H7 (cell line): Measurements from ENCODE around the gene BEX4. TPM values are rescaled to one million over a fixed set of nuclear protein-coding genes. Genes with fewer than 3 reads are reported as not detected.
"Not testable (repeated sequence)": the region's sequence is repeated elsewhere in the genome, so short reads cannot be mapped to it uniquely, and the experiment has no call there.

Experiments
- DNase-seq: peaks from one replicate; pipeline ENCODE4 v3.0.0; 2012
- H3K27me3 ChIP-seq: 2 replicates; pipeline ENCODE4 v1.6.0; 2011; ENCODE audit warnings: mild to moderate bottlenecking, low read length; ENCODE audit not compliant: control insufficient read depth, insufficient read depth
- H3K36me3 ChIP-seq: replicated peaks from 2 replicates; pipeline ENCODE4 v1.5.1; 2011; ENCODE audit warnings: low read length; ENCODE audit not compliant: control insufficient read depth, insufficient read depth
- H3K4me3 ChIP-seq: 2 replicates; pipeline ENCODE4 v1.5.1; 2011; ENCODE audit warnings: low read depth, mild to moderate bottlenecking, control low read depth, low read length, moderate library complexity; ENCODE audit not compliant: insufficient read depth
- total RNA-seq: library from RNA; depleted of rRNA; stranded (reverse); fragments of >200 nt; shearing (Covaris generic); gene quantifications from 2 replicates; pipeline ENCODE4 v1.2.3, GENCODE V29; 2014

Gene BEX4
- total RNA-seq, 1 experiment from 2014 or later, result 79.2 TPM

DNA sequence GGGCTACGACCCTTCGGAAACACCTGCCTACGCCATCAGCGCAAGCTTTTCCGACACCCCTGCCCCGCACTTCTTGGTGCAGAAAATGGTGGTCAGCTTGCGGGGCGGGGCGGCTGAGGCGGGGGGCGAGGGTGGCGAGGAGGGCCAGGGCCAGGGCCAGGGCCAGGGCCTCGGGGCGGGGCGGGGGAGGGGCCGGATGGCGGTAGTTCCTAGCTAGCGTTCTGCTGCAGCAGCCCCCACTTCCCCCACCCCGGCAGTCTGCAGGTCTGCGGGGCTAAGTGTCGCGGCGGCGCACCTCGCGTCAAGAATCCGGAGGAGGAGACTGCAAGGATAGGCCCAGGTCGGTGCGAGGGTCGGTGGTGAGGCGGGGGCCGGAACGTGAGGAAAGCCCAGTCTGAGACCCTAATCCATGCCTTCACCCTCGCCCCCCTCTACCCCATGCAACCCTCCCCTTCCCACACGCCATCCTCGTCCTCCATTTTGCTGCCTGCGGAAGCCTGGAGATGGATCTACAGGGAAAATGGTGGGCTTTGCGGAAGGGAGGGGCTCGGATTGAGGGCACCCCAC is 600 bp downstream of the BEX4 start:
- DNase-seq, result peak; percentile 59

DNA sequence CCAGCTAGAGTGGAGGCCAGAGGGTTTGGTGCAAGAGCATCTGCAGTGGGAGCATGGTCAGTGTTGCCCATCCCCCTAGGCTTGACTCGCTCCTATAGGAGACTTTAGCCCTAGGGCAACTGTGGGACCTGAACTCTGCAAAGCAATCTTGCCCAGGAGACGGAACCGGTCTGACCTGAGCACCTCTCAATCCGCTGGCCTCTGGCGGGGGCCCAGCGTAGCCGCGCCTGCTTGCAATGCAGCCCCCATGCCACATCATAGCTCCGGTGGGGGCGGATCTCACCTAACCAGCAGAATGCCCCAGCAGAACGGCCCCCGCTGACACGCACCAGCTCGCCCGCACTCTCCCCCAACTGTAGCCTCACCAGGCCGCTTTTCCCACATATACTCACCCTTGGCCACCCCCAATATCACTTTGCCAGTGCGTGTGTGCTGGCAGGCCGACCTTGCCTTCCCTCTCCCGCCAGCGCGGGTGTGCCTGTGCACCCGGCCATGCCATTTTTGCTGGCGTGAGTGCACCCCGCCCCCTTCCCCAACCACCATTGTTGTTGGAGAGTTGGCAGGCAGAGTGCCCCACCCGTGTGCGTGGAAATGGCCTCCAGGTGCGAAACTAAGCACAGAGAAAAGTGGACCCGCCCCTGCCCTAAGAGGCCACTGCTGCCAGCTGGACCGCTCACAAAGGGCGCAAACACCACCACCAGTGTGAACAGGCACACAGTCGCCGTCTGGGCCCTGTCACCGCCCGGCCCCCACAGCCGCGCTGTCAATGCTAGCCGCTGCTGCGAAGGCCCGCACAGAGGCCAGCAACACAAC is 5.8 kb downstream of the BEX4 start:
- Histone ChIP-seq H3K4me3 (peak overlapping the region; percentile 34; the same call in 1 of the 2 replicates), H3K27me3 (peaks cover 6% of the 10 kb centered on the region; the same call in 1 of the 2 replicates), H3K36me3 (peaks cover 5% of the 10 kb centered on the region)
- DNase-seq, result peak; percentile 20

More for the DNA sequence above, 600 bp downstream of the BEX4 start:
- Histone ChIP-seq H3K27me3 (peaks cover 3% of the 10 kb centered on the region; the same call in 1 of the 2 replicates), H3K36me3 (peaks cover 5% of the 10 kb centered on the region), H3K4me3 (peak overlapping the region; percentile 98)

DNA sequence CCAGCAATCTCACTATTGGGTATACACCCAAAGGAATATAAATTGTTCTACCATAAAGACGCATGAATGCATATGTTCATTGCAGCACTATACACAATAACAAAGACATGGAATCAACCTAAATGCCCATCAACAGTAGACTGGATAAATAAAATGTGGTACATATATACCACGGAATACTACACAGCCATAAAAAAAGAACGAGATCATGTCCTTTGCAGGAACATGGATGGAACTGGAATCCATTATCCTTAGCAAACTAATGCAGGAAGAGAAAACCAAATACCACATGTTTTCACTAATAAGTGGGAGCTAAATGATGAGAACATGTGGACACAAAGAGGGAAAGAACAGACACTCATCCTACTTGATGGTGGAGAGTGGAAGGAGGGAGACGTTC is 11.0 kb downstream of the BEX4 start:
- H3K36me3 ChIP-seq, DNase-seq, H3K4me3 ChIP-seq, H3K27me3 ChIP-seq: not testable (repeated sequence)

DNA sequence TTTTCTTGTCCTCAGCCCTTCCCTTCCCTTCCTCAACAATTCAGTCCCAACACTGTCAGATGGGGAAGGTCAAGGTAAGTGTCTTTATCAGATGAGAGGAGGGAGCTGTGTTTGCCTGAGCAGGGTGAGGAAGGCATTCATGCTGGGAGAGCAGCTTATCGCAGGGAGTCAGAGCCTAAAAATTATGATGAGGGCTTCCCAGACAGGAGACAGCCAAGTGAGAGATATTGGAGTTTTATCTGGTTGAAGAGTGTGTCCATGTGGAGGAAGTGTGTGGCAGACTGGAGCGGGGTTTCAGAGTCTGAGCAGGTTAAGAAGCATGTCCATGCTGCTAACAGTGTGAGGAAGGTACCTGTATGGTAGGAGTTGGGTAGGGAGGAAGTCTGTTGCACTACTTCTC is 18.4 kb downstream of the BEX4 start:
- no peaks in the 10 kb centered on the region for H3K36me3 ChIP-seq
- DNase-seq, result no peak
- H3K4me3 ChIP-seq, result no peak overlapping the region

DNA sequence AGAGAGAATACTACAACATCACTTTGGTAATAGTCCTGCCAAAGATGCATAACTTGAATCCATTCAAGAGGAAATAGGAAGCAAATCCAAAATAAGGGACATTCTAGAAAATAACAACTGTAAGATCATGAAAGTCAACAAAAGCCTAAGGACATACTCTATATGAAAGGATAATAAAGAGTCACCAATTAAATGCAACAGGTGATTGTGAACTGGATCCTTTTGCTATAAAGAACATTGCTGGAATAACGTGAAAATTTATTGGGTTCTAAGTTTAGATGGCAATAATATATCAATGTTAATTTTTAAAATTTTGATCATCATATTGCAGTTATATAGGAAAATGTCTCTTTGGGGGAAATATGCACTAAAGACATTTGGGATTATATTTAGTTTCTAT is 20.0 kb downstream of the BEX4 start:
- Histone ChIP-seq H3K27me3 (no peaks in the 10 kb centered on the region), H3K36me3 (no peaks in the 10 kb centered on the region), H3K4me3 (no peak overlapping the region)
- DNase-seq, result no peak

More for the DNA sequence above, 18.4 kb downstream of the BEX4 start:
- H3K27me3 ChIP-seq, result no peaks in the 10 kb centered on the region

DNA sequence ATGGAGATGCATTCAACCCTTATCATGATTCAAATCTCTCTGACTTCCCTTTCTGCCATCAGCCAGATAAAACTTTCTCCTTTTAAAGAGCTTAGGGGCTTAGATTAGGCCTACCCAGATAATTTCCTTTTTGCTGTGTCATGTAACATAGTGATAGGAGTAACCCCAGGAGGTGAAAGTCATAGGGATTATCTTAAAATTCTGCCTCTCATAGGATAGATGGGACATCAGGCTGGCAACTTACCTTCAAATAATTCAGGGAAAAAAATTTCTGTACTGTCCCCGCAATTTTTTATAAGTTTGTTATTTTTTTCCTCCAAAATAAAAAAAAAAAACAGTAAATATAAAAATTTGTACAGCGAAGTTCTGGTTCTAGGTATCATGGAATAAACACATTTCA is 20.7 kb downstream of the BEX4 start:
- not testable (repeated sequence) for H3K27me3 ChIP-seq, H3K4me3 ChIP-seq, DNase-seq, H3K36me3 ChIP-seq

DNA sequence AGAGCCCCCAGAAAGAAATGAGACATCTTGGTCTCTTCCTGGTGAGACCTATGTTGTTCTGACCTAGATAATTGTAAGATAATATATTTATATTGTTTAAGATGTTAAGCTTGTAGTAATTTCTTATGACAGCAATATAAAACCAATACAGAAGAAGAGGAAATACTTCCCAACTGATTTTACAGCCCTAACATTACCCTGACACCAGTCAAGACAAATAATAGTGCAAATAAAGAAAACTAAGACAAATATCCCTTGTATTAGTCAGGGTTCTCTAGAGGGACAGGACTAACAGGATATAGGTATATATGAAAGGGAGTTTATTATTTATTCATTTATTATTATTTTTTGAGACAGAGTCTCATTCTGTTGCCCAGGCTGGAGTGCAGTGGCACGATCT is 21.4 kb downstream of the BEX4 start:
- DNase-seq, result no peak
- Histone ChIP-seq H3K27me3 (no peaks in the 10 kb centered on the region), H3K4me3 (no peak overlapping the region), H3K36me3 (no peaks in the 10 kb centered on the region)

DNA sequence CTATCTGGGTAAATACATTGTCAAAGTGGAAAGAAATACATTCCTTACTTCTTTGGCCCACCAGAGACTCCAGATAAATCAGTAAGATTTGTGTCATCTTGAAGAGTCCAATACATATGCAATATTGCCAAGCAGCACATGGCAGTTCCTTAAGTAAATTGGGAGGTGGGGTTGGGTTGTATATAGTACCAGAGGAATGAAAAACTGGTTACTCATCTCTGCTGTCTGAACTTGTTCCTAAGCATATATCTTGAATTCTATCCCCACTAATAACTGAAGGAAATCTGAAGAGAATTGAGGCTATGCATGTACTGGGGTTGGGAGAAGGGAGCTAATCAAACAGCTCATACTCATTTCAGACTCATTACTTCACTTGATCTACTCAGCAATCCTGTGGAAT is 25.2 kb downstream of the BEX4 start:
- DNase-seq, result no peak
- Histone ChIP-seq H3K27me3 (no peaks in the 10 kb centered on the region), H3K36me3 (no peaks in the 10 kb centered on the region), H3K4me3 (no peak overlapping the region)

DNA sequence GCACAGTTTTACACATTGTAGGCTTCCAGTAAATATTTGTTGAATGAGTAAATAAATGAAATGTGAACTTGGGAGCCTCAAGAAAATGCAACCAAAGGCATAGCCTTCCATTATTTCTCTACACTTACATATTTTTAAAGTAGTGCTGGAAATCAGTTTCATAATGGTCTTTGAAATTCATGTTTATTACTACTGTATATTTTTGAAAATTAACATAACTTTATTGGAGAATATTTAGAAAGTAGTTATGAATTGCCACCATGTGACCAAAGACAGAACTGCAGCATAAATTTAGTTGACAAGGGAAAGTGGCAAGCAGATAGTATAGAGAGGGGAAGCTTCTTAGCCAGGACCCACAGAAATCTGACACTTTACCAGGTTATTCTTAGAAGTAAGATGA is 33.6 kb downstream of the BEX4 start:
- Histone ChIP-seq H3K27me3 (no peaks in the 10 kb centered on the region), H3K4me3 (no peak overlapping the region), H3K36me3 (peaks cover 4% of the 10 kb centered on the region; the same call in 1 of the 2 replicates)
- peak; percentile 17 for DNase-seq

DNA sequence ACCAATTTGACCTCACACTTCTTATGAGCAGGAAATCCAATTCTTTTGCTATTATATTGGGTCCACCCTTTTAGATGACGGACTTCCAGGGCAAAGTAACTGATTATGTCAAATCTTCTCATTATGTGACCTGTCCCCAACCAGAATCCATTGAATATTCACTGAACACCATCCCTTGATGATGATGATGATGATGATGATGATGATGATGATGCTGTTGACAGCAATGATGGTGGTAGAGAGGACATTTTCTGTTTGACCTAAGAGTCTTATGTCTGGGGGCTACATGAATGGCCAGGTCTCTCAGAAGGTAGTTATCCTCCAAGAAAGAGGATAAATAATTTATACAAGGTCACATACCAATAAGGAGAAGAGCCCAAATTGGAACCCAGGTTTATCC is 34.9 kb downstream of the BEX4 start:
- Histone ChIP-seq H3K36me3 (peaks cover 4% of the 10 kb centered on the region; the same call in 1 of the 2 replicates), H3K4me3 (no peak overlapping the region), H3K27me3 (no peaks in the 10 kb centered on the region)
- no peak for DNase-seq

DNA sequence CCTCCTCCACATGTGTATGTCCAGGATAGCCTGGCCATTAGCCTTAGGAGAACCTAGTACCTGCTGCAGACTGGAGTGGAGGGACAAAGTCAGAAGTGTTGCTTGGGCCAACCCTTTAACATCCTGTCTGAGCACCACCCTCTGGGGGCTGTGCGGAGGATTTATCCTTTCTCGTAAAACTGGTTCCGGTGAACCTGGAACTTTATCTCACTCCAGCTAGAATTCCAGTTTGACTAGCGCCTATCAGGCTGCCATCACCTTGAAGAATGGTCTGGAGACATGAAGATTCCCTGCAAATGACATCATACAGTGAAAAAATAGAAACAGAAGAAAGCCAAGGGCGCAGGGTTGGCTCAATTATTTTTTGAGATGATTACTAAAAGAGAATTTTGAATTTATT is 36.1 kb downstream of the BEX4 start:
- Histone ChIP-seq H3K36me3 (peaks cover 4% of the 10 kb centered on the region; the same call in 1 of the 2 replicates), H3K27me3 (no peaks in the 10 kb centered on the region), H3K4me3 (no peak overlapping the region)
- no peak for DNase-seq

DNA sequence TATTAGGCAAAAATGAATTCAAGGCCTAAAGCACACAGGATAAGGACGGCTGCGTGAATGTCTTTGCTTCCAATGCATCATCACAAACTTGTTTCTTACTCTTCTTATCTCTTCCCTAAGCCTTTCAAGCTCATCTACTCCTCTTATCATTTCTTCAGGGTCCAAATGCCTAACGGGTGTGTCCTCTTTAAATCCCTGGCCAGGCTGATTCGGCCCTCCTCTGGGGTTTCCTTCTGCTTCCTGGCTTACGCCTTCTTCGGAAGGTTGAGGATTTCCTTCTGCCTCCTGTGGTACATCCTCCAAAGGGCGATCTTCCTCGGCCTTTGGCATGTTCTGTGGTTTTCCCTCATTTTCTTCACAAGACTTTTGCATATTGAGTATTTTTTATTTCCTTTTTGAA is 38.7 kb downstream of the BEX4 start:
- DNase-seq, result no peak
- peaks cover 4% of the 10 kb centered on the region; the same call in 1 of the 2 replicates for H3K36me3 ChIP-seq
- H3K4me3 ChIP-seq, result peak overlapping the region; percentile 48
- no peaks in the 10 kb centered on the region for H3K27me3 ChIP-seq

DNA sequence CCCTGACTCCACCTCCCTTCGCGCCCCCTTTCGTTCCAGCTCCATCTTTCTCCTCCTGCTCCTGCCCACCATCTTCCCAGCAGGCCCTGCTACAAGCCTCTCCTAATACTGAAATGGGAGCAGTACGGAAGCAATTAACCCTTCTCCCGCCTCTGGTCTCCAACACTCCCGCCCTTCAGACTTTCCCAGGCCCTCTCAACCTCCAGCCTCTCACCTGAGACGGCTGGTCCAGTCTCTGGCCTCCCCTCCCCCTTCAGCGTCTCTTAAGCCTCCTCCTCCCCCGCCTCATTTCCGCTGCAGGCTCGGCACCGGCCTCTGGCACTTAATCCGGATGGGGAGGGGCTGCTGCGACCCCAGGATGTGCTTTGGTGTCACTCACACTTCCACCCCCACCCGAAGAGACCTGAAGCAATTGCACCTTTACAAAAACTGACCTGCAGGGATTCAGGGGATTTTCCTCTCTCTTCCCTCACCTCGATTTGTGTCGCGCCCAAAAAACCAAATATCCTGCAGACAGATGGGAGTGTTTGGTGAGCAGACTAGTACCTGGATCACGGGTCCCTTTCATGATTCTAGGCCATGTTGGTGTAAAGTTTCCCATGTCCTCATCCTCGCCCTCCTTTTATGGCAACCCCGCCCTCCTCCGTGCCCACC is 39.4 kb downstream of the BEX4 start:
- peak overlapping the region; percentile 48 for H3K4me3 ChIP-seq
- DNase-seq, result peak; percentile 56
- H3K36me3 ChIP-seq, result peaks cover 4% of the 10 kb centered on the region; the same call in 1 of the 2 replicates
- no peaks in the 10 kb centered on the region for H3K27me3 ChIP-seq

DNA sequence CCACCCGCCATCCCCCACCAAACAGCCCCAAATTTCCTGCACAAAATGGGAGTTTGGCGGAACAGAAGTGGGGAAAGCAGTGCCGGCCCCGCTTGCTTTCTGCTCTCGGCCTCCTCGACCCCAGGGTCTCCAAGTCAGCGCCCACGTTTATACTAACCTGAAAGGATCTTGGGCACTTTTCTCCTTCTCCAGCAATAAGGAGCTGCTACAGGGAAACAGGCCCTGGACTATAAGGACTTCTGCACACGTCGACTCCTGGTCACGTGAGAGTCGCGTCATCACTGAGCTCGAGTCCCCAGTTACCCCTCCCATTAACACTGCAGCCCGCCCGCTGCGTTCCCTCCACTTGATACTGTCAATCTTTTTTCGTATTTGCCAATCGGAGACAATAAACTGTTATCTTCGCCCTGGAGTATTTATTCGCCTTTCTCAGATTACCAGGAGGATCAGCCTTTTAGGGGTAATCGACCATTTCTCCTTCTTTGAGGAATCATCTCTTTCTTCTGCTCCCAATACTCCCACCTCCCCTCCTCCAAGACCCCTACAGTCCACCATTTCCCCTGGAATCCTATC is 40.1 kb downstream of the BEX4 start, which contains the start of gene TCEAL8:
TSS of gene TCEAL8 (minus strand) at position 235 of the 573 bp plus-strand sequence. CDS start 1,176 bp downstream, outside the sequence.
- Histone ChIP-seq H3K27me3 (no peaks in the 10 kb centered on the region), H3K4me3 (peak within 1 kb of the TSS; percentile 48), H3K36me3 (peaks cover 4% of the 10 kb centered on the region; the same call in 1 of the 2 replicates)
- peak; percentile 49 for DNase-seq
